GM23338 (cell line): ENCODE results near the gene DCLRE1C. TPM values are rescaled to one million over a fixed set of nuclear protein-coding genes. Genes with fewer than 3 reads are reported as not detected.
A peak's percentile ranks its signal among the peaks of the same experiment; 100 is the strongest.

ENCODE experiments used
- ATAC-seq: fragments of 200-7000 bp; cut with Tn5 transposase; 3 replicates; pipeline ENCODE4 v1.9.1; 2020
- DNase-seq: peaks from one replicate; pipeline ENCODE4 v3.0.0-alpha.2; 2015; ENCODE audit warnings: low spot score
- H2AFZ ChIP-seq: fragments of 200-600 bp; sonication (generic); 2 replicates; pipeline ENCODE4 v1.8.0; 2016; ENCODE audit warnings: antibody characterized with exemption, mild to moderate bottlenecking, moderate library complexity
- H3F3A ChIP-seq: fragments of 200-600 bp; sonication (generic); replicated peaks from 2 replicates; pipeline ENCODE4 v1.8.0; 2017; ENCODE audit warnings: antibody characterized with exemption, mixed run types, low read depth
- H3K27ac ChIP-seq: fragments of 200-600 bp; sonication (generic); 2 replicates; pipeline ENCODE4 v1.6.1; 2016; ENCODE audit warnings: low read depth
- H3K27me3 ChIP-seq: fragments of 200-600 bp; sonication (generic); 2 replicates; pipeline ENCODE4 v1.8.0; 2016; ENCODE audit warnings: mild to moderate bottlenecking, mixed run types, moderate library complexity; ENCODE audit not compliant: insufficient read depth
- H3K36me3 ChIP-seq: fragments of 200-600 bp; sonication (generic); 2 replicates; pipeline ENCODE4 v1.8.0; 2016; ENCODE audit warnings: mild to moderate bottlenecking; ENCODE audit not compliant: insufficient read depth
- H3K4me1 ChIP-seq: fragments of 200-600 bp; sonication (generic); 2 replicates; pipeline ENCODE4 v1.8.0; 2016; ENCODE audit warnings: mild to moderate bottlenecking, moderate library complexity; ENCODE audit not compliant: insufficient read depth
- H3K4me2 ChIP-seq: fragments of 200-600 bp; sonication (generic); 2 replicates; pipeline ENCODE4 v1.7.1; 2017; ENCODE audit warnings: mixed run types
- H3K4me3 ChIP-seq: fragments of 200-600 bp; sonication (generic); 2 replicates; pipeline ENCODE4 v1.6.1; 2016; ENCODE audit warnings: mixed run types
- H3K79me2 ChIP-seq: fragments of 200-600 bp; sonication (generic); replicated peaks from 2 replicates; pipeline ENCODE4 v1.8.0; 2017; ENCODE audit warnings: mild to moderate bottlenecking; ENCODE audit not compliant: insufficient read depth
- H3K9me2 ChIP-seq: fragments of 200-600 bp; sonication (generic); 2 replicates; pipeline ENCODE4 v1.8.0; 2017; ENCODE audit not compliant: insufficient read depth
- H4K20me1 ChIP-seq: fragments of 200-600 bp; sonication (generic); replicated peaks from 2 replicates; pipeline ENCODE4 v1.8.0; 2017; ENCODE audit warnings: mild to moderate bottlenecking; ENCODE audit not compliant: insufficient read depth
- H3K27ac Mint-ChIP-seq: 2 replicates; pipeline ENCODE4 v1.8.0; 2020; ENCODE audit warnings: inconsistent platforms, mild to moderate bottlenecking, moderate library complexity, mixed read lengths
- H3K27me3 Mint-ChIP-seq: 3 replicates; pipeline ENCODE4 v1.8.0; 2022; ENCODE audit warnings: low read depth, mild to moderate bottlenecking, moderate library complexity, mixed read lengths, inconsistent platforms; ENCODE audit not compliant: insufficient read depth, poor library complexity
- H3K36me3 Mint-ChIP-seq: 3 replicates; pipeline ENCODE4 v1.8.0; 2021; ENCODE audit warnings: low read depth, mild to moderate bottlenecking, inconsistent platforms, moderate library complexity, mixed read lengths
- H3K4me1 Mint-ChIP-seq: 3 replicates; pipeline ENCODE4 v1.8.0; 2020; ENCODE audit warnings: mild to moderate bottlenecking, inconsistent platforms, mixed read lengths
- H3K4me3 Mint-ChIP-seq: 3 replicates; pipeline ENCODE4 v1.8.0; 2021; ENCODE audit warnings: moderate library complexity, mild to moderate bottlenecking, inconsistent platforms, mixed read lengths
- H3K9me3 Mint-ChIP-seq: 3 replicates; pipeline ENCODE4 v1.8.0; 2020; ENCODE audit warnings: moderate library complexity, mild to moderate bottlenecking, inconsistent platforms, mixed read lengths
- CTCF ChIP-seq, 2 experiments: fragments of 200-600 bp in 1 of 2; sonication (generic) in 1 of 2; conservative IDR thresholded peaks; 2 replicates each; pipeline versions ENCODE4 v1.5.1 to v1.6.1; 2016 to 2017; ENCODE audit warnings: antibody characterized with exemption in 2 of 2, low read depth in 2 of 2, mild to moderate bottlenecking in 2 of 2, moderate library complexity in 1 of 2
- ETS1 ChIP-seq: IDR thresholded peaks from 2 replicates; pipeline ENCODE4 v1.6.1; 2016; ENCODE audit warnings: antibody characterized with exemption
- EZH2 ChIP-seq: fragments of 200-600 bp; sonication (generic); IDR thresholded peaks from one replicate; pipeline ENCODE4 v1.8.0; 2017; ENCODE audit warnings: antibody characterized with exemption, mild to moderate bottlenecking, low read depth; ENCODE audit not compliant: unreplicated experiment
- NANOG ChIP-seq: IDR thresholded peaks from 2 replicates; pipeline ENCODE4 v1.6.1; 2016; ENCODE audit warnings: antibody characterized with exemption, borderline replicate concordance
- POLR2AphosphoS5 ChIP-seq: IDR thresholded peaks from 2 replicates; pipeline ENCODE4 v1.6.1; 2016; ENCODE audit warnings: antibody characterized with exemption, low read depth
- REST ChIP-seq: IDR thresholded peaks from one replicate; pipeline ENCODE4 v1.6.1; 2018; ENCODE audit warnings: antibody characterized with exemption; ENCODE audit not compliant: unreplicated experiment
- ZNF114 ChIP-seq: fragments of 250-450 bp; sonication (Bioruptor Pico); IDR thresholded peaks from 2 replicates; pipeline ENCODE4 v1.5.0; 2020; ENCODE audit warnings: mild to moderate bottlenecking, moderate library complexity
- ZNF331 ChIP-seq: fragments of 250-450 bp; sonication (Bioruptor Pico); IDR thresholded peaks from 2 replicates; pipeline ENCODE4 v1.5.0; 2020; ENCODE audit warnings: low read depth, mild to moderate bottlenecking, moderate library complexity
- polyA plus RNA-seq: library from polyadenylated mRNA; unstranded; fragments of >200 nt; fragmentation: Nextera tagmentation; extraction: Ambion mirVana; gene quantifications from 2 replicates; pipeline ENCODE4 v1.2.1, GENCODE V29; 2016
- total RNA-seq: library from RNA; depleted of rRNA; stranded (reverse); fragments of >200 nt; shearing (Covaris generic); gene quantifications from 2 replicates; pipeline ENCODE4 v1.2.3, GENCODE V29; 2014

The DCLRE1C gene
- total and polyA plus RNA-seq, 2 experiments from 2014 or later, result 3.9 to 30.2 TPM

- TF ChIP-seq ETS1, result no peak
- TF ChIP-seq CTCF (conservative IDR thresholded peaks at IDR 0.05; ENCODE audit: low read depth in 2 of 2), result no peak
- TF ChIP-seq ZNF331 (CRISPR knock-in tag), result no peak
- no peak for TF ChIP-seq ZNF114 (CRISPR knock-in tag)
These were observed 62.7 kb downstream of the DCLRE1C start (continued) for GRCh38 chr10:14891151-14891550.

GRCh38 chr10:14889318-14889717 is 64.6 kb downstream of the DCLRE1C start:
- H3K79me2 ChIP-seq, result peaks cover 99% of the 10 kb centered on the region
- Mint-ChIP-seq H3K27ac (no peak overlapping the region), H3K4me1 (peaks cover 4% of the 10 kb centered on the region; the same call in 2 of the 3 replicates), H3K9me3 (no peaks in the 10 kb centered on the region), H3K4me3 (no peak overlapping the region), H3K27me3 (no peaks in the 10 kb centered on the region), H3K36me3 (peaks cover 11% of the 10 kb centered on the region; the same call in 2 of the 3 replicates)
- H3K27ac ChIP-seq, result no peak overlapping the region
- H3K4me2 ChIP-seq, result no peak overlapping the region
- peaks cover 75% of the 10 kb centered on the region for H4K20me1 ChIP-seq
- no peaks in the 10 kb centered on the region for H3K9me2 ChIP-seq
- DNase-seq (peak; percentile 58), ATAC-seq (peak; percentile 41; the same call in 2 of the 3 replicates)
- H3K4me1 ChIP-seq, result no peaks in the 10 kb centered on the region
- no peaks in the 10 kb centered on the region for H3K27me3 ChIP-seq
- peaks cover 7% of the 10 kb centered on the region for H3K36me3 ChIP-seq
- H3F3A ChIP-seq, result no peaks in the 10 kb centered on the region
- no peak overlapping the region for H2AFZ ChIP-seq
- H3K4me3 ChIP-seq, result no peak overlapping the region
- TF ChIP-seq CTCF (conservative IDR thresholded peaks at IDR 0.05; ENCODE audit: low read depth in 2 of 2), result peak; percentile 34 to 64
- TF ChIP-seq REST, result no peak
- no peak for TF ChIP-seq EZH2
- no peak for TF ChIP-seq POLR2AphosphoS5
- TF ChIP-seq NANOG, result no peak
